ENCODE data around the gene TAC4. TPM values are rescaled to one million over a fixed set of nuclear protein-coding genes. Genes with fewer than 3 reads are reported as not detected.
A peak's percentile ranks its signal among the peaks of the same experiment; 100 is the strongest.

Gene TAC4
- total and polyA plus RNA-seq, 9 of the 15 experiments (the other 6 are each of a cell fraction or from before 2014, with no cell fraction given), result 0.17 TPM; not detected in 8

GRCh38 chr17:49788478-49789242 lies 59.2 kb downstream of the TAC4 start, which contains the start of gene KAT7 (continued):
- TF ChIP-seq ZNF740 (CRISPR knock-in tag; IDR thresholded peaks at IDR 0.05), result no peak
- TF ChIP-seq ZNF740 (tag; IDR thresholded peaks at IDR 0.05), result no peak
- TF ChIP-seq E2F3 (CRISPR knock-in tag; IDR thresholded peaks at IDR 0.05), result 0 out of 2 replicates have a peak, but pooled peaks have one; percentile 82
- peak; percentile 82 for TF ChIP-seq ZBTB12 (CRISPR knock-in tag; IDR thresholded peaks at IDR 0.05)
- TF ChIP-seq AFF4 (CRISPR knock-in tag; IDR thresholded peaks at IDR 0.05), result peak; percentile 24; the same call in 1 of the 2 replicates
- TF ChIP-seq TRIM24 (IDR thresholded peaks at IDR 0.05), result 0 out of 4 replicates have a peak, but pooled peaks of 1 of the 2 experiments have one; percentile 25
- TF ChIP-seq SMAD1 (IDR thresholded peaks at IDR 0.05; ENCODE audit: low read depth, low read length, partially characterized antibody), result no peak
- no peak for TF ChIP-seq TGIF2 (CRISPR knock-in tag; IDR thresholded peaks at IDR 0.05)
- peak; percentile 97 for TF ChIP-seq ZNF197 (CRISPR knock-in tag; IDR thresholded peaks at IDR 0.05; ENCODE audit: low read depth)
- peak; percentile 99 for TF ChIP-seq NEUROD1 (IDR thresholded peaks at IDR 0.05; ENCODE audit: borderline replicate concordance, low read depth, low read length, partially characterized antibody)
- TF ChIP-seq RREB1 (CRISPR knock-in tag; IDR thresholded peaks at IDR 0.05), result peak; percentile 47; the same call in 1 of the 2 replicates
- peak; percentile 94 for TF ChIP-seq ZBTB2 (IDR thresholded peaks at IDR 0.05)
- peak; percentile 73 for TF ChIP-seq ETV1 (tag; conservative IDR thresholded peaks at IDR 0.05; ENCODE audit: low read depth)

Measured in K562 (cell line).